Measurements from ENCODE around the gene STH. TPM values are rescaled to one million over a fixed set of nuclear protein-coding genes. Genes with fewer than 3 reads are reported as not detected.
"Not testable (repeated sequence)": the region's sequence is repeated elsewhere in the genome, so short reads cannot be mapped to it uniquely, and the experiment has no call there.

Gene STH, protein sequence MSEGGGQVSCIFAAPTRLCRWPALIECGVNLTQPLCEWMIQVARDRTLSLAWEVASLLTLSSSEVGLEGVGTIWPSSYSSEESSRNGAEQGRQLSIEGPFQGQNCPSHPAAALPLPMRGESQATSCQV
- total RNA-seq = not detected

DNA sequence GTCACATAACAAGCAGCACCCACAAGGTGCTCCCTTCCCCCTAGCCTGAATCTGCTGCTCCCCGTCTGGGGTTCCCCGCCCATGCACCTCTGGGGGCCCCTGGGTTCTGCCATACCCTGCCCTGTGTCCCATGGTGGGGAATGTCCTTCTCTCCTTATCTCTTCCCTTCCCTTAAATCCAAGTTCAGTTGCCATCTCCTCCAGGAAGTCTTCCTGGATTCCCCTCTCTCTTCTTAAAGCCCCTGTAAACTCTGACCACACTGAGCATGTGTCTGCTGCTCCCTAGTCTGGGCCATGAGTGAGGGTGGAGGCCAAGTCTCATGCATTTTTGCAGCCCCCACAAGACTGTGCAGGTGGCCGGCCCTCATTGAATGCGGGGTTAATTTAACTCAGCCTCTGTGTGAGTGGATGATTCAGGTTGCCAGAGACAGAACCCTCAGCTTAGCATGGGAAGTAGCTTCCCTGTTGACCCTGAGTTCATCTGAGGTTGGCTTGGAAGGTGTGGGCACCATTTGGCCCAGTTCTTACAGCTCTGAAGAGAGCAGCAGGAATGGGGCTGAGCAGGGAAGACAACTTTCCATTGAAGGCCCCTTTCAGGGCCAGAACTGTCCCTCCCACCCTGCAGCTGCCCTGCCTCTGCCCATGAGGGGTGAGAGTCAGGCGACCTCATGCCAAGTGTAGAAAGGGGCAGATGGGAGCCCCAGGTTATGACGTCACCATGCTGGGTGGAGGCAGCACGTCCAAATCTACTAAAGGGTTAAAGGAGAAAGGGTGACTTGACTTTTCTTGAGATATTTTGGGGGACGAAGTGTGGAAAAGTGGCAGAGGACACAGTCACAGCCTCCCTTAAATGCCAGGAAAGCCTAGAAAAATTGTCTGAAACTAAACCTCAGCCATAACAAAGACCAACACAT, at the start of gene STH:
STH (plus strand) TSS at position 264 of the 913 bp plus-strand sequence; CDS start at position 294, 30 bp downstream.
- no peak for ATAC-seq

DNA sequence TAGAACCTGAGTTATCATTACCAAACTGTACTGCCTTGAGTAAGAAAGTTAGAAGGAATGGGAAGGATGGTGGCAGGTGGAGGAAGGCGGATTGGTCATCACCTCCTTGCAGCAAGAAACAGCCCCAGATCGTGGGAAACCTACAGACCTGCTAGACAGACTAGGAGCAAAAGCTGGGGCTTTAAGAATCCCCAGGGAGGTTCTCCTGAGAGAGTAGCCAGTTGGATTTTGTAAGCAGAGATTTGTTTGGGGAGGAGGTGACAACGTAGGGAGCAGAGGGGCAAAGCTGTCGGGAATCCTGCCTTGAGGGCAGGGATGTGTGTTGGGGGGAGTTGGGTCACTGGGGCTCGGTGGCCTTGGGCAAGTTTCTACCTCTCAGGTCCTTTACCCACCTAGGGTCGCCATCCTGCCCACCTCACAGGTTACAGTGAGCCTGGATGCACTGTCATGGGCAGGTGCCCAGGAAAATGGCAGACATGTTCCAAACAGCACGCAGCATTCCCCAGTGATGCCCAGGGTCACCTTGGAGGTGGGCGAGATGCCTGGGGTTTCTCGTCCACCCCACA, 49.2 kb upstream of the STH start:
- no peak for ATAC-seq

DNA sequence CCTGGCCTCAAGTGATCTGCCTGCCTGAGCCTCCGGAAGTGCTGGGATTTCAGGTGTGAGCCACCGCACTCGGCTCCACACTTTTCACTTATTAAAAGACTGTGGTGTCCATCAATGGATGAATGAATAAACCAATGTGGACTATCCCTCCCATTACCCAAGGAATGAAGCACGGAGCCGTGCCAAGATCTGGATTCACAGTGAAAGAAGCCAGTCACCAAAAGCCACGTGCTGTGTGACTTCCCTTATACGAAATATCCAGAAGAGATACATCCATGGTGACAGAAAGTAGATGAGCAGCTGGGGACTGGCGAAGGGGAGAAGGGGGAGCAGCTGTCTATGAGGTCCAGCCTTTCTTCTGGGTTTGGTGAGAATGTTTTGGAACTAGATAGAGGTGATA, 48.2 kb upstream of the STH start:
- ATAC-seq = no peak

DNA sequence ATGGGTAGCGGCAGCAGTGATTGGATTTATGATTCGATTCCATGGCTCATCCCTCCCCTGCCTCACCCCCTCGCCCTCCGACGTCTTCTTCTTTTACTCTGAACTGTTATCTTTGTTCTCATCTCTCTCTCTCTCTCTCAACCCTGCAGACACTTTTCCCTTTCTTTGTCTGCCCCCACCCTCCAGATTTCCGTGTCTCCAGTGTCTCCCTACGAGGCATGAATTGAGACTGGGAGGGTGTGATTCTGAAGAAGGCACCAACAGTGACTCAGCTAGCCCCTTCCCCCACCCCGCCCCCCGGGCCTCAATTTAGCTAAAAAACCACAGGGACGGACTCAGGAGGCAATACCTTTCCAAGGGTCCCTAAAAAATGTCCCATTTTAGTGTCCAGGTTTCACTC, 47.6 kb upstream of the STH start:
- ATAC-seq = no peak

DNA sequence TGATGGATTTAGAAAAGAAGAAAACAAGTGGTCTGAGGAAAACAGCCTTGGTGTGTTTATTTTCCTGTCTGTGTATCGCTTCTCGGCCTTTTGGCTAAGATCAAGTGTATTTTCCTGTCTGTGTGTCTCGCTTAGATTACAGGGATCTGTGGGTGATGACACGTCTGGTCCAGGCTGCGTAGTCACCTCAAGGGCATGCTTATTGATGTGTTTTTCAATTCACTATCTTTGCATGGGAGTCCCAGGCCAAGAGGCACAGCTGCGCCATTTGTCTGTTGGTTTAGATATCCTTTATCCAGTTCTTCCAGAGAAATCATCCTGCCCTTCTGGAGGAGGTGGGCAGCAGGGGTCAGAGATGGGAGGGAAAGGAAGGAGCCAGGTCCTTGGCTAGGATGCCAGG, 47.1 kb upstream of the STH start:
- no peak for ATAC-seq

DNA sequence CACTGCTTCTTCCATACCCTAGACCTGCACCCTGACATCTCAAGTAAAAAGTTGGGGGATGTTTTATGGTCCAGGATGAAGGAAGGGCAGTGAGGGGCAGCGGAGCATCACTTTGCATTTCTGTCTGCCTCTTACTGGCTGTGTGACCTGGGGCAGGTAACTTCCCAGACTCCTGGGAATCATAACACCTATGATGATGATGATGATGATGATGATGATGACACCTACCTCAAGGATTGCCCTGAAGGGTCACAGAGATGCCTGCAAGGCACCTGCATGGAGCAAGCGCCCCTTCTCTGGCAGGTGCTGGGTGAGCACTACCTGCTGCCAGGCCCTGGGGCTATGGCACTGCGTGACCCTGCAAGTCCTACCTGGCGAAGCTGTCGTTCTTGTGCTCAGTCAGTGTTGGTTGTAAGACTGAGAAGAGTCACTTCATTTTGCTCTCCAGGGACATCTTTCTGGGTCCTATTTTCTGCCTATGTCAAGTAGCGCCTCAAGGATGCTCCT, 46.2 kb upstream of the STH start:
- ATAC-seq = no peak

DNA sequence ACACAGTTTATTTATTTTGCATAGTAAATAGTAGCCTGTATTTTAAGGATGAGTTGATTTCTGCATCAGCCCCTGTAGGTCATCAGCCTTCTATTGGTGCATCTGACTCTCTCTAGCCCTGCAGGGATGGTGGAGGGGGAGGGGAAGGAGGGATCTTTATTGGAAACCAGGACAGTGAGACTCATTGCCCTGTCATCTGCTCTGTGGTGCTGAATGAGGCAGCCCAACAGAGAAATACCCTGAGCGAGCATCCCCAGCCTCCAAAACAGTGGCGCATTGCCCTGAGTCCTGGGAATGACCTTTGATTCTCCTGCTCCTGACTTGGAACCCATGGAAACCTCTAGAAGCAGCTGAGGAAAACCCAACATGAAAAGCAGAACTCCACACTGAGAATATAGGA, 45.5 kb upstream of the STH start:
- no peak for ATAC-seq

DNA sequence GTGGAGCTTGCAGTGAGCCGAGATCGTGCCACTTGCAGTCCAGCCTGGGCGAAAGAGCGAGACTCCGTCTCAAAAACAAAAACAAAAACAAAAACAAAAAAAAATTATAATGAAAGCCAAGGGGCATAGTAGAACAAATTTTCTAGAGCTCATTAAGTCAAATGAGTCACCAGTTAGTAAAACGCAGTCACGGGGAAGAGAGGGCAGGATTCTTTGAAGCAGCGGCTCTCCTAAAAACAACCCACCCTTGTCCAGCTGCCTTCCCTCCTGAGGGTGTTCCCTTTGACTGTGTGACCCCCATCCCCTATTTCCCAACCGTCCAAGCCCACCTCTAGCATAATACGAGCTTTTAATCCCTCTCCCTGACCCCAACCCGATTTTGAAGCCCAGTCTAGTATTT, 44.1 kb upstream of the STH start:
- ATAC-seq = no peak

DNA sequence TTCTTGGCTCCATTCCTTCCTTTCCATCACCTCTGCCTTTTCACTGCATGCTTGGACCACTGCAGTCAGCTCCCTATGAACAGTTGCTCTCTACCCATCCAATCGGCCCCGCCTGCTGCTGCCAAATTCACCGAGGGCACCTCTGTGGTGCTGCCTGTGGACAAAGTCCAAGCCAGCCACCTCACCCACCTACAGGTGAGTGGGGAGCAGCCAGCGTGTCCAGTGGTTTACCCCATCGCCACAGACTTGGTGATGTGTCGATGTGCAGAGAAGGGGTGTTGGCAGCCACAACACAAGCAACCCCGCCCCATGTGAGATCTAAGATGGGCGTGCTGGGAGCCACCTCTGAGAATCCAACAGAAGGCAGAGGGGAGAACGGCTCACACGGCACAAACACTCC, 43.7 kb upstream of the STH start:
- peak; percentile 32 for ATAC-seq

DNA sequence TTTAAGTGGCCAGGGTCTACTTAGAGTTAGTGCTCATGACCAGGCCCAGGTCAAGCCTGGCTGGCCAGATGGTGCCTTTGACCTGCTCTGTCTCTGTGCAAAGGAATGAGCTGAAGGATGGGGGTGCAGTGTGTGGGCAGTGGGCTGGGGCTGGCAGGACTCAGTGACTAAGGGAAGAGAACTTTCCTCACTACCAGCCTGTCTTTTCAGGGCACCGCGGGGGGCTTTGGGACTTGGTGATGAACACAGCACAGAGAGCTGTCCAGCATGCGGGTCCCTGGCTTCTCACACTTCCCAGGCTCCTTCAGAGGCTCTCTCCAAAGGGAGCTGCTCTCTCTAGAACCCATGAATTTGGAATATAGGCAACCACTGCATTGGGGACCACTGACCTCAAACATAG, 43.0 kb upstream of the STH start:
- ATAC-seq = no peak

DNA sequence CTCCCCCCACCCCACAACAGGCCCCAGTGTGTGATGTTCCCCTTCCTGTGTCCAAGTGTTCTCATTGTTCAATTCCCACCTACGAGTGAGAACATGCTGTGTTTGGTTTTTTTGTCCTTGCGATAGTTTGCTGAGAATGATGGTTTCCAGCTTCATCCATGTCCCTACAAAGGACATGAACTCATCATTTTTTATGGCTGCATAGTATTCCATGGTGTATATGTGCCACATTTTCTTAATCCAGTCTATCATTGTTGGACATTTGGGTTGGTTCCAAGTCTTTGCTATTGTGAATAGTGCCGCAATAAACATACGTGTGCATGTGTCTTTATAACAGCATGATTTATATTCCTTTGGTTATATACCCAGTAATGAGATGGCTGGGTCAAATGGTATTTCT, 42.3 kb upstream of the STH start:
- ATAC-seq = not testable (repeated sequence)

DNA sequence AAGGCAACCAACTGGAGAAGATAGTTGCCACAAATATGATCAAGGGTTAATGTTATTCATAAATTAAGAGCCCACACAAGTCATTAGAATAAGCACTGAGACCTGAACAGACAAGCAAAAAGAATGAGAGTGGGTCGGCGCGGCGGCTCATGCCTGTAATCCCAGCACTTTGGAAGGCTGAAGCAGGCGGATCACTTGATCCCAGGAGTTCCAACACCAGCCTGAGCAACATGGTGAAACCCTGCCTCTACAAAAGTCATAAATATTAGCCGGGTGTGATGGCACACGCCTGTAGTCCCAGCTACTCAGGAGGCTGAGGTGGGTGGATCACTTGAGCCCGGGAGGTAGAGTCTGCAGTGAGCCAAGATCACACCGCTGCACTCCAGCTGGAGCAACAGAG, 40.7 kb upstream of the STH start:
- no peak for ATAC-seq

DNA sequence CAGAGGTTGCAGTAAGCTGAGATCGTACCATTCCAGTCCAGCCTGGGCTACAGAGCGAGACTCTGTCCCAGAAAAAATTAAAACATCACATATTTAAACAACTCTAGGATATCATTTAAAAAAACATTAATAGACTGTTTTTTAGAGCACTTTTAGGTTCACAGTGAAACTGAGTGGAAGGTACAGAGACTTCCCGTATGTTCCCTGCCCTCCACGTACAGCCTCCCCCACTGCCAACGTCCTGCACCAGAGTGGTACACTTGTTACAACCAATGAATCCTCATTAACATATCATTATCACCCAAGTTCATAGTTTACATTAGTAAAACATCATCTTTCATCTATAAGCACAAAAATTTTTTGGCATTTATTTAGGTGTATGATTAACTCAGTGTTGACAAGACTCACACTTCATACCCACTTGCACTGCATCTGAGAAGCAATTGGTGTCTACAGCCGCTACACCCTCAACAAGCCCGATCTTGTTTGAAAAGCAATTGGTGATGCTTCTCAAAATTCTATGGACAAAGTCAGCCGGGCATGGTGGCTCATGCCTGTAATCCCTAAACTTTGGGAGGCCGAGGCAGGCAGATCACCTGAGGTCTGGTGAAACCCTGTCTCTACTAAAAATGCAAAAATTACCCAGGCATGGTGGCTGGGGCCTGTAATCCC, 39.9 kb upstream of the STH start:
- peak; percentile 57 for ATAC-seq

DNA sequence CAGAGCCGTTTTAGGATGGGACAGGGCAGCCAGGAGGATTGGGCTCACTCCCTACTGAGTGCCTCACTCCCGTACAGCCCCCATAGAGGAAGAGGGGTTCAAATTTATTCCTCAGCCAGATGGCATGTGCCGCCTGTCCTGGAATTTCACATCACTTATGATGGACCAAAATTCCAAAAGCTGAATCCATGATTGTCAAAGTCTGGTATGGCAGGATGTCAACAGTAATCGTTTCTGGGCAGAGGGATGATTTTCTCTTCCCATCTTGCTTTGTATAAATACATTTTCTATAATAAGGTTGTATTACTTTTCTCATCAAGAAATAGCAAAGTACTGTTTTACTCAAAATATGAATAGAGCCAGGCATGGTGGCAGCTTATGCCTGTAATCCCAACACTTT, 38.7 kb upstream of the STH start:
- ATAC-seq = no peak

DNA sequence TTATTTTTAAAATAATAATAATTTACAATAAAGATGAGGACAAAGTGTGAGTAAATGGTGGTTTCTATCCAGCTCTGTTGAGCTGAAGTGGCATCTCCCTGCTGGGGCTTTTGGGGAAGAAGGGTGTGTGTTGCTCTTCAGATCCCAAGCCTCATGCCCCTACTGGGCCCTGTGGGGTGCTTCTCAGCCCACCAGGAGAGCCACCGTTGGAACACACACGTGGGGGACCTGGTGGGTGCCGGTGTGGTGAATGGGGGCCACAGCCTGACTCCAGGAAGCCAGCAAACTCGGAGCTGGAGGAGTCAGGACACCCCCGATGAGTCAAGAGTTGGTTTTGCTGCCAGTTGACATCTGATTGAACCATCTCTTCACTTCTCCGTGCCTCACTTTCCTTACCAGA, 37.8 kb upstream of the STH start:
- peak; percentile 23 for ATAC-seq

DNA sequence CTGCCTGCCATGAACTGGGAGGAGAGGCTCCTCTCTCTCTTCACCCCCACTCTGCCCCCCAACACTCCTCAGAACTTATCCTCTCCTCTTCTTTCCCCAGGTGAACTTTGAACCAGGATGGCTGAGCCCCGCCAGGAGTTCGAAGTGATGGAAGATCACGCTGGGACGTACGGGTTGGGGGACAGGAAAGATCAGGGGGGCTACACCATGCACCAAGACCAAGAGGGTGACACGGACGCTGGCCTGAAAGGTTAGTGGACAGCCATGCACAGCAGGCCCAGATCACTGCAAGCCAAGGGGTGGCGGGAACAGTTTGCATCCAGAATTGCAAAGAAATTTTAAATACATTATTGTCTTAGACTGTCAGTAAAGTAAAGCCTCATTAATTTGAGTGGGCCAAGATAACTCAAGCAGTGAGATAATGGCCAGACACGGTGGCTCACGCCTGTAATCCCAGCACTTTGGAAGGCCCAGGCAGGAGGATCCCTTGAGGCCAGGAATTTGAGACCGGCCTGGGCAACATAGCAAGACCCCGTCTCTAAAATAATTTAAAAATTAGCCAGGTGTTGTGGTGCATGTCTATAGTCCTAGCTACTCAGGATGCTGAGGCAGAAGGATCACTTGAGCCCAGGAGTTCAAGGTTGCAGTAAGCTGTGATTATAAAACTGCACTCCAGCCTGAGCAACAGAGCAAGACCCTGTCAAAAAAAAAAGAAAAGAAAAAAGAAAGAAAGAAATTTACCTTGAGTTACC, 36.7 kb upstream of the STH start:
- no peak for ATAC-seq

DNA sequence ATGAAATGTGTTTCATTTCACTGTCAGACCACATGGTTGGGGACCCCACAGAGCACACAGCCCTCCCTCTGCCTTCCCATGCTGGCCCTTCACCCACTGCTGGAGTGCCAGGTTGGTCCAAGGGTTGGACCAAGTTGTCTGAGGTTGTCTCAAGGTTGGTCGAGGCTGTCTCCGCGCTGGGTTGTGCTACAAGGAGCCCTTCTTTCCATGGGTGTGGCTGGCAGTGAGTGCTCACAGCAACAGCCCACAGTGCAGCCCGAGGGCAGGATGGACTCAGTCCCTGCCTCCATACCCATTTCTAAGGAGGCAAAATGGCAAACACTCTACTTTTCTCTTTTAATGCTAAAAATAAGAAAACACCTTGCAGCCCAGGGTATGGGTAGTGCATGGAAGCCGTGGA, 35.8 kb upstream of the STH start:
- no peak for ATAC-seq

DNA sequence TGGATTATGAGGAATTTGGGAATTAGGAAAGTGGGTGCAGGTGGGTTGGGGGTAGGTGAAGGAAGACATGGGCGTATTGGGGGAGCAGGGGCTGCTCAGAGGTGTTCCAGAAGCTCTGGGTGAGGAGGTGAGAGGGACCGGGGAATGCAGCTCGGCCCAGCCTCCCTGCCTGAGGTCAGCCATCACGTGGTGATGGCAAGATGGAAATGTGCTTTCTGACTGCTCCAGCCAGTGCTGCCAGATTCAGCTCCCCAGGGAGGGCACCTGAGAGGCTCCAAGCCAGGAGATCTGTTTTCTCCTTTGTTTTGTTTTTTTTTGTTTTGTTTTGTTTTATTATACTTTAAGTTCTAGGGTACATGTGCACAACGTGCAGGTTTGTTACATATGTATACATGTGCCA, 35.2 kb upstream of the STH start:
- ATAC-seq = no peak

DNA sequence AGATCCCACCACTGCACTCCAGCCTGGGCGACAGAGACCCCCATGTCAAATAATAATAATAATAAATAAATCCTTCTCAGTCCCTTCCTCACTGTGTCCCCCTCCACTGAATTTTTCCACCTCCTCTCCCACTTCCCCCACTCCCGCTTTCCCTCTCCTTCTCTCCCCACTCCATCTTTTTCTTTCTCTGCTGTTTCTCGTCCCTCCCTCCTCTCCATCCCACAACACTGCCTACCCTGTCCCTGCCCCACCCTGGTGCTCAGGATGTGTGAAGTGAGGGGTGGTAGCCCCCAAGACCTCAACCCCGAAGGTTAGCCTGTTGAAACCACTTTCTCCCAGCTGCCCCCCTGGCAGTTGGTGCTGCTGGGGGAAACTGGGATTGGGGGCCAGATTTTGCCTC, 34.4 kb upstream of the STH start:
- ATAC-seq = no peak

DNA sequence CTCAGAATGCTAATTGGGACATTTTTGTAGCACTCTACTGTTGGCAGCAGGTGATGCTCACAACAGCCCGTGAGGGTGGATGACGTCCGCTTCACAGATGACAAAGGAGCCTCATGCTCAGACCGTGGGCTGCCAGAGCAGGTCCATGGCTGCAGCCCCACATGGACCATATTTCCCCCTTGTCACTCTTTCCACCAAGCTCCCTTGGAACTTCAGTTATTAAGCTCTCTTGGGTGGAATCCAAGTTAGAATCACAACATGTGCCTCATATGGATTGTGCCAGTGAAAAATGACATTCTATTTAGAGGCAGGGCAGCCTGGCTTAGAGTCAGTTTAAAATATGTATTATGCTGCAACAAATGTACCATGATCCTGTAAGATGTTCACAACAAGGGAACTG, 33.2 kb upstream of the STH start:
- peak; percentile 12 for ATAC-seq

DNA sequence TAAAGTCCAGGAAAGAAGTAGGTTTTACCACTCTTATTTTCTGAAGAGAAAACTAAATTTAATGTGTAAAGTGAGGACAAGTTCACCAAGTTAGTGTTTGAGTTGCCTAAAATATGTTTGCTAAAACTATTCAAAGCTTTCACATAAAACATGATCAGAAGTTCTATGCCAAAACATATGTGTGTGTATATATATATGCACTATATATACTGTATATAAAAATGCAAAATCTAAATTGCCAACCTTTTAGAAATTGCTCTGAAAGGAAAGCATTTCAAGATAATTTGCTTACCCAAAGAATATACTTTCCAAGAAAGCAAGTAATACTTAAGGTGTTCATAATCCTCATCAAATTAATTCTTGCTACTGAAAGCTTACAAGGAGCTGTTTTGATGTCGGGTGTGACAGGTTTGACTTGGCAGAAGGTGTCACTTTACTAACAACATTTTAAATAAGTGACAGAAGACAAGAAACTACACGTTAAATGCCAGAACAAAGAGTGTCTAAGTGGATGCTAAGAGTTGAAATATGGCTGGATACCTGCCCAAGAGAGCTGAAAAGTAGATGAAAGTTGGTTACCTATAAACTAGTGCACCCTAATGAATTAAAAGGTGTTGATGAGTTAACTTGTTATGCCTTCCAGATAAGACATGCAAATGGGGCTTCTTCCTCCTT, 32.3 kb upstream of the STH start:
- peak; percentile 44 for ATAC-seq

DNA sequence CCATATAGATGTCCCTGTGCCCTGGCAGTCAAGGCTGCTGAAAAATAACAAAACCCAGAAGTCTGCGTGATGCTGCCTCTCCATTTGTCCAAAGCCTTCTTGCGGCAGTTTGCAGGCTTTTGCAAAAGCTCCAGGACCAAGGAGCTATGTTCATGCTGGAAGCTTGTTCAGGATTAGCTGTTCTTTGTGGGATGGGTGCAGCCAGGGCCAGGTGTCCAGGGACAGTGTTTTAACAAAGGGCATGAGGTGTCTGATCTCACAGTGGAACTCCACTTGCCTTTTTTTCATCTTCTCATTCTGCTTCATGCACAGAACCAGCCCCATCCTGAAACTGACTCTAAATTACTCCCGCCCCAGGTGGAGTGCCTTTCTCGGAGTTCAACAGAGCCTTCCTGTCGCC, 31.7 kb upstream of the STH start:
- peak; percentile 54 for ATAC-seq

All from esophagus mucosa (tissue), 1 donor.